NB4 (cell line): ENCODE results near the gene PANK2.

Experiments
- CTCF ChIP-seq: IDR thresholded peaks from one replicate; pipeline ENCODE4 v1.5.1; 2012; ENCODE audit warnings: low read depth, low read length
- MAX ChIP-seq: IDR thresholded peaks from 2 replicates; pipeline ENCODE4 v1.6.1; 2011; ENCODE audit warnings: low read depth, low read length
- MYC ChIP-seq: IDR thresholded peaks from 2 replicates; pipeline ENCODE4 v1.6.1; 2011; ENCODE audit warnings: low read depth, low read length
- POLR2A ChIP-seq: IDR thresholded peaks from 2 replicates; pipeline ENCODE4 v1.6.1; 2011; ENCODE audit warnings: mild to moderate bottlenecking; ENCODE audit not compliant: insufficient read length; ENCODE audit errors: extremely low read depth

GRCh38 chr20:3940905-3941304, 51.7 kb downstream of the PANK2 start:
- TF ChIP-seq CTCF: no peak
- no peak for TF ChIP-seq POLR2A
- no peak for TF ChIP-seq MYC
- no peak for TF ChIP-seq MAX
